ENCODE data around the gene RECK.

GRCh38 chr9:36129139-36129538 lies 92.4 kb downstream of the RECK start:
- TF ChIP-seq, protein P1, sequence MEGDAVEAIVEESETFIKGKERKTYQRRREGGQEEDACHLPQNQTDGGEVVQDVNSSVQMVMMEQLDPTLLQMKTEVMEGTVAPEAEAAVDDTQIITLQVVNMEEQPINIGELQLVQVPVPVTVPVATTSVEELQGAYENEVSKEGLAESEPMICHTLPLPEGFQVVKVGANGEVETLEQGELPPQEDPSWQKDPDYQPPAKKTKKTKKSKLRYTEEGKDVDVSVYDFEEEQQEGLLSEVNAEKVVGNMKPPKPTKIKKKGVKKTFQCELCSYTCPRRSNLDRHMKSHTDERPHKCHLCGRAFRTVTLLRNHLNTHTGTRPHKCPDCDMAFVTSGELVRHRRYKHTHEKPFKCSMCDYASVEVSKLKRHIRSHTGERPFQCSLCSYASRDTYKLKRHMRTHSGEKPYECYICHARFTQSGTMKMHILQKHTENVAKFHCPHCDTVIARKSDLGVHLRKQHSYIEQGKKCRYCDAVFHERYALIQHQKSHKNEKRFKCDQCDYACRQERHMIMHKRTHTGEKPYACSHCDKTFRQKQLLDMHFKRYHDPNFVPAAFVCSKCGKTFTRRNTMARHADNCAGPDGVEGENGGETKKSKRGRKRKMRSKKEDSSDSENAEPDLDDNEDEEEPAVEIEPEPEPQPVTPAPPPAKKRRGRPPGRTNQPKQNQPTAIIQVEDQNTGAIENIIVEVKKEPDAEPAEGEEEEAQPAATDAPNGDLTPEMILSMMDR (IDR thresholded peaks at IDR 0.05): no peak
- no peak for TF ChIP-seq POLR2A (IDR thresholded peaks at IDR 0.05)
